ENCODE measurements around the gene CACNA2D2.

Gene CACNA2D2

GRCh38 chr3:50345586-50346234 lies 157.7 kb downstream of the CACNA2D2 start, which contains the start of gene ZMYND10:
ZMYND10 (minus strand) TSS chr3:50345732; CDS start chr3:50345579, 153 bp downstream.
- H3K4me1 ChIP-seq (ENCODE audit: insufficient read depth, low read length), result peaks cover 26% of the 10 kb centered on the region
- no peak within 1 kb of the TSS for H2AFZ ChIP-seq (ENCODE audit: low read depth, low read length)
- 0 out of 2 replicates have a peak, but pooled peaks cover 4% of the 10 kb centered on the region for H4K20me1 ChIP-seq (ENCODE audit: insufficient read depth, low read length)
- H3K36me3 ChIP-seq (ENCODE audit: insufficient read depth, low read length), result peaks cover 22% of the 10 kb centered on the region
- H3K4me2 ChIP-seq (ENCODE audit: insufficient read depth, low read length), result no peak within 1 kb of the TSS
- peaks cover under 1% of the 10 kb centered on the region for H3K27me3 ChIP-seq (ENCODE audit: insufficient read depth, low read length, poor library complexity)
- peaks cover 22% of the 10 kb centered on the region for H3K79me2 ChIP-seq (ENCODE audit: insufficient read depth, low read length)
- DNase-seq (no peak), ATAC-seq (ENCODE audit: insufficient read depth, low read depth) (no peak)
- no peaks in the 10 kb centered on the region for H3K9me3 ChIP-seq (ENCODE audit: insufficient read depth, low read length, severe bottlenecking)
- no peak within 1 kb of the TSS for H3K27ac ChIP-seq (ENCODE audit: low read length)
- TF ChIP-seq EZH2 (IDR thresholded peaks at IDR 0.05; ENCODE audit: borderline replicate concordance, low read depth, low read length, severe bottlenecking) (no peak), CTCF (IDR thresholded peaks at IDR 0.05; ENCODE audit: borderline replicate concordance, extremely low read depth, low read length, poor library complexity, severe bottlenecking) (no peak)
- H3K4me3 ChIP-seq (ENCODE audit: low read depth in 1 of 2, low read length in 2 of 2), result no peak within 1 kb of the TSS
- H3K9ac ChIP-seq (ENCODE audit: low read depth, low read length), result no peak within 1 kb of the TSS

DNA sequence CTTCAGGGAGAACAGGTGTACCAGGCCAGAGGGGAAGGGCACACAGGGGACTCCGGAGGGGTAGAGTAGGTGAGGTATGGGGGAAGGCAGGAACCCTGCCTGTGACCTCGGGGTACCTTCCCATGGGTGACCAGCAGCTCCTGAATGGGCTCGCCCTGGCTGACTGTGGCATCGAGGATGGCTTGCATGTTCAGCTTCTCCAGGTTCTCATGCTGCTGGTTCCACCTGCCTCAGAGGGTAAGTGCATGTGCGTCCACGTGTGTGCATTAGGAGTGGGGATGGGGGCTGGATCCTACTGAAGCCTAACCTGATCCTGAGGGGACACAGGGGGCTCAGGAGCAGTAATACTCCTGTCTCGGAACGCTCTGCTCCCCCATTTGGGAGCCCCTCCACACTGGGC lies 158.4 kb downstream of the CACNA2D2 start:
- H3K27ac ChIP-seq (ENCODE audit: low read length), result no peak overlapping the region
- no peak overlapping the region for H3K4me2 ChIP-seq (ENCODE audit: insufficient read depth, low read length)
- no peak overlapping the region for H3K4me3 ChIP-seq (ENCODE audit: low read depth in 1 of 2, low read length in 2 of 2)
- H3K36me3 ChIP-seq (ENCODE audit: insufficient read depth, low read length), result peaks cover 22% of the 10 kb centered on the region
- peaks cover 17% of the 10 kb centered on the region for H3K79me2 ChIP-seq (ENCODE audit: insufficient read depth, low read length)
- 0 out of 2 replicates have a peak, but pooled peaks cover 4% of the 10 kb centered on the region for H4K20me1 ChIP-seq (ENCODE audit: insufficient read depth, low read length)
- no peaks in the 10 kb centered on the region for H3K9me3 ChIP-seq (ENCODE audit: insufficient read depth, low read length, severe bottlenecking)
- no peak for TF ChIP-seq CTCF (IDR thresholded peaks at IDR 0.05; ENCODE audit: borderline replicate concordance, extremely low read depth, low read length, poor library complexity, severe bottlenecking)
- TF ChIP-seq EZH2 (IDR thresholded peaks at IDR 0.05; ENCODE audit: borderline replicate concordance, low read depth, low read length, severe bottlenecking), result no peak
- H3K27me3 ChIP-seq (ENCODE audit: insufficient read depth, low read length, poor library complexity), result peaks cover 4% of the 10 kb centered on the region
- H2AFZ ChIP-seq (ENCODE audit: low read depth, low read length), result no peak overlapping the region
- H3K9ac ChIP-seq (ENCODE audit: low read depth, low read length), result no peak overlapping the region
- no peak for DNase-seq
- peaks cover 28% of the 10 kb centered on the region for H3K4me1 ChIP-seq (ENCODE audit: insufficient read depth, low read length)
- no peak for ATAC-seq (ENCODE audit: insufficient read depth, low read depth)

- H3K36me3 ChIP-seq (ENCODE audit: insufficient read depth, low read length), result peaks cover 8% of the 10 kb centered on the region
- TF ChIP-seq EZH2 (IDR thresholded peaks at IDR 0.05; ENCODE audit: borderline replicate concordance, low read depth, low read length, severe bottlenecking) (no peak), CTCF (IDR thresholded peaks at IDR 0.05; ENCODE audit: borderline replicate concordance, extremely low read depth, low read length, poor library complexity, severe bottlenecking) (no peak)
- no peak for DNase-seq
- H3K4me3 ChIP-seq (ENCODE audit: low read depth in 1 of 2, low read length in 2 of 2), result no peak overlapping the region
- ATAC-seq (ENCODE audit: insufficient read depth, low read depth), result no peak
- H3K4me2 ChIP-seq (ENCODE audit: insufficient read depth, low read length), result no peak overlapping the region
- H3K27ac ChIP-seq (ENCODE audit: low read length), result no peak overlapping the region
- H3K79me2 ChIP-seq (ENCODE audit: insufficient read depth, low read length), result peaks cover 10% of the 10 kb centered on the region
- no peak overlapping the region for H3K9ac ChIP-seq (ENCODE audit: low read depth, low read length)
- H3K27me3 ChIP-seq (ENCODE audit: insufficient read depth, low read length, poor library complexity), result peaks cover 4% of the 10 kb centered on the region
- no peak overlapping the region for H2AFZ ChIP-seq (ENCODE audit: low read depth, low read length)
- peaks cover 24% of the 10 kb centered on the region for H3K4me1 ChIP-seq (ENCODE audit: insufficient read depth, low read length)
- no peaks in the 10 kb centered on the region for H3K9me3 ChIP-seq (ENCODE audit: insufficient read depth, low read length, severe bottlenecking)
- H4K20me1 ChIP-seq (ENCODE audit: insufficient read depth, low read length), result no peaks in the 10 kb centered on the region
These were observed 160.4 kb downstream of the CACNA2D2 start for GRCh38 chr3:50342813-50343633.

Data from DND-41 (cell line).